ENCODE measurements around the gene NAIF1.

DNA sequence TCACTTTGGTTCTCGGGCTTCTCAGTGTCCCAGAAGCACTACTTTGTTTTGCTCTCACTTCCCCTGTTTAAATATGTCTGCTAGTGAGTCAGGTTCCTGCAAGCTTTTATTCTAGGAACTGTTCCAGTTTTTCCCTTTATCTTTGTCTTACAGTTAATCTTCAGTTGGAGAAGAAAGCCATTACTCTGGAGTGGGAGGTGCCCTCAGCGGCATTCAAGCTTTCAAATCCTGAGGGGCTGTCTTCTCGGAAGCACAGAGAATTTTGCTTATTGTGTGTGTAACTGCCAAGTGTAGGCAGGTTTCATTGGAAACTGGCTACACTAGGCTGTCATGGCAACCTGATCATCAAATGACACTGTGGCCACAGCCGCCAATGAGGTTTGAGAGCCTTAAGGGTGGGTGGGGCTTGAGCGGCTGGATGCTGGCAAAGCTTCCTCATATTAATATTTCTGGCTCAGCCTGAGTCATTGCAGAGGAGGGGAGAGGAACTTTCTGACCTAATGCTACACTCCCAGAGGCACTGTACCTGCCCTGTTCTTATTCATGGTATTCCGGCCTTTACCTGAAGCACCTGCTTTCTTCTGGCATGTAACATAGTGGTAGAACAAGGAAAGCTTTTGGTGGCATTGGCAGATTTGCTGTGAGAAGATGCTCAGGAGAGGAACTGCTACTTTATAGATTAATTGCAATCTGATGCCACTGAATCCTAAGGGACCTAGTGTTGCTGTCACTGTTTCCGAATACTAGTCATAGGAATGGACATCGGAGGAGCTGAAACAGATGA, 27.2 kb upstream of the NAIF1 start:
- peak; percentile 89 for TF ChIP-seq EP300 (IDR thresholded peaks at IDR 0.05)
- TF ChIP-seq CTCF (IDR thresholded peaks at IDR 0.05), result no peak
